MM.1S (cell line): ENCODE results near the gene CABLES2.
"Not testable (repeated sequence)": the region's sequence is repeated elsewhere in the genome, so short reads cannot be mapped to it uniquely, and the experiment has no call there.

Experiments
- DNase-seq: peaks from one replicate; pipeline ENCODE4 v3.0.0-alpha.2; 2015
- H2AFZ ChIP-seq: fragments of 300-600 bp; sonication (generic); 2 replicates; pipeline ENCODE4 v1.6.0; 2016; ENCODE audit warnings: antibody characterized with exemption, low read length
- H3F3A ChIP-seq: fragments of 300-600 bp; sonication (generic); 2 replicates; pipeline ENCODE4 v1.6.1; 2016; ENCODE audit warnings: mild to moderate bottlenecking, antibody characterized with exemption, low read length, moderate library complexity, mixed read lengths; ENCODE audit not compliant: insufficient read depth
- H3K27ac ChIP-seq: fragments of 300-600 bp; sonication (generic); 2 replicates; pipeline ENCODE4 v1.5.1; 2016; ENCODE audit warnings: mild to moderate bottlenecking, low read length
- H3K27me3 ChIP-seq: fragments of 300-600 bp; sonication (generic); replicated peaks from 2 replicates; pipeline ENCODE4 v1.6.0; 2016; ENCODE audit warnings: low read length; ENCODE audit not compliant: insufficient read depth
- H3K36me3 ChIP-seq: fragments of 300-600 bp; sonication (generic); replicated peaks from 2 replicates; pipeline ENCODE4 v1.6.1; 2016; ENCODE audit warnings: mild to moderate bottlenecking, low read length, mixed read lengths; ENCODE audit not compliant: insufficient read depth
- H3K4me1 ChIP-seq: fragments of 300-600 bp; sonication (generic); 2 replicates; pipeline ENCODE4 v1.6.1; 2016; ENCODE audit warnings: low read length, mixed read lengths
- H3K4me2 ChIP-seq: fragments of 300-600 bp; sonication (generic); 2 replicates; pipeline ENCODE4 v1.6.0; 2016; ENCODE audit warnings: low read depth, low read length
- H3K4me3 ChIP-seq: fragments of 300-600 bp; sonication (generic); 2 replicates; pipeline ENCODE4 v1.5.1; 2016; ENCODE audit warnings: low read length, mixed read lengths
- H3K79me2 ChIP-seq: fragments of 300-600 bp; sonication (generic); 2 replicates; pipeline ENCODE4 v1.6.1; 2016; ENCODE audit warnings: mixed run types, low read length, mixed read lengths
- H3K9ac ChIP-seq: fragments of 300-600 bp; sonication (generic); 2 replicates; pipeline ENCODE4 v1.6.1; 2016; ENCODE audit warnings: low read length, mixed read lengths
- H3K9me2 ChIP-seq: fragments of 300-600 bp; sonication (generic); replicated peaks from 2 replicates; pipeline ENCODE4 v1.6.1; 2016; ENCODE audit warnings: mild to moderate bottlenecking, low read length, mixed read lengths; ENCODE audit not compliant: insufficient read depth
- H3K9me3 ChIP-seq: fragments of 300-600 bp; sonication (generic); replicated peaks from 2 replicates; pipeline ENCODE4 v1.6.1; 2016; ENCODE audit warnings: mild to moderate bottlenecking, low read length, mixed read lengths; ENCODE audit not compliant: insufficient read depth
- H4K20me1 ChIP-seq: fragments of 300-600 bp; sonication (generic); 2 replicates; pipeline ENCODE4 v1.6.1; 2016; ENCODE audit warnings: mild to moderate bottlenecking, low read length, moderate library complexity, mixed read lengths; ENCODE audit not compliant: insufficient read depth
- EZH2 ChIP-seq: fragments of 300-600 bp; sonication (generic); optimal IDR thresholded peaks from 2 replicates; pipeline ENCODE3; 2017; ENCODE audit warnings: low read depth, mild to moderate bottlenecking, antibody characterized with exemption, low read length, mixed read lengths
- EZH2phosphoT487 ChIP-seq: fragments of 300-600 bp; sonication (generic); IDR thresholded peaks from 2 replicates; pipeline ENCODE4 v1.6.1; 2018; ENCODE audit warnings: antibody characterized with exemption, low read length
- TF ChIP-seq, protein P1 (sequence below): fragments of 300-600 bp; sonication (generic); IDR thresholded peaks from 2 replicates; pipeline ENCODE4 v1.5.1; 2016; ENCODE audit warnings: antibody characterized with exemption, low read length, mixed read lengths

CABLES2 gene

DNA sequence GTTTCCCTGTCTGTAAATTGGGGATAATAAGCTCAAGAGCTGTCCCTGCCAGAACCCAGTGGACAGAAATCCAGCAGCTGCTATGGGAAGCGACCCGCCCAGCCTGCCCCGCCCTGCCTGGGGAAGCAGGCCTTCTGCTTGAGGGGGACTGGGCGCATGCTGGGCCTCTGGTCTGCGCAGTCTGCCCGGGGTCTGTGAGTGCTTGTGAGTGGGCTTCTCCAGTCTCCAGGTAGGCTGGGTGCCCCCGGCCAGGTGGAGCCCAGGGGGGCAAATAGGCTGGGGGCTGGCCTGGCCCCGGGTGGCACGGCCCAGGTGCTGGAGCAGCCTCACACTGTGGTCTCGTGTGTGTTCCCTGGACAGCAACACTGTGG is 20.9 kb upstream of the CABLES2 start:
- DNase-seq = no peak
- no peaks in the 10 kb centered on the region for H3K4me1 ChIP-seq
- H3K9me3 ChIP-seq = no peaks in the 10 kb centered on the region
- H3K36me3 ChIP-seq = no peaks in the 10 kb centered on the region
- H3K4me3 ChIP-seq = no peak overlapping the region
- H3K9ac ChIP-seq = no peak overlapping the region
- no peak for TF ChIP-seq EZH2
- TF ChIP-seq EZH2phosphoT487 = no peak
- TF ChIP-seq, protein P1, sequence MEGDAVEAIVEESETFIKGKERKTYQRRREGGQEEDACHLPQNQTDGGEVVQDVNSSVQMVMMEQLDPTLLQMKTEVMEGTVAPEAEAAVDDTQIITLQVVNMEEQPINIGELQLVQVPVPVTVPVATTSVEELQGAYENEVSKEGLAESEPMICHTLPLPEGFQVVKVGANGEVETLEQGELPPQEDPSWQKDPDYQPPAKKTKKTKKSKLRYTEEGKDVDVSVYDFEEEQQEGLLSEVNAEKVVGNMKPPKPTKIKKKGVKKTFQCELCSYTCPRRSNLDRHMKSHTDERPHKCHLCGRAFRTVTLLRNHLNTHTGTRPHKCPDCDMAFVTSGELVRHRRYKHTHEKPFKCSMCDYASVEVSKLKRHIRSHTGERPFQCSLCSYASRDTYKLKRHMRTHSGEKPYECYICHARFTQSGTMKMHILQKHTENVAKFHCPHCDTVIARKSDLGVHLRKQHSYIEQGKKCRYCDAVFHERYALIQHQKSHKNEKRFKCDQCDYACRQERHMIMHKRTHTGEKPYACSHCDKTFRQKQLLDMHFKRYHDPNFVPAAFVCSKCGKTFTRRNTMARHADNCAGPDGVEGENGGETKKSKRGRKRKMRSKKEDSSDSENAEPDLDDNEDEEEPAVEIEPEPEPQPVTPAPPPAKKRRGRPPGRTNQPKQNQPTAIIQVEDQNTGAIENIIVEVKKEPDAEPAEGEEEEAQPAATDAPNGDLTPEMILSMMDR = no peak
- no peak overlapping the region for H3K27ac ChIP-seq
- no peak overlapping the region for H2AFZ ChIP-seq
- H3K4me2 ChIP-seq = no peak overlapping the region
- no peaks in the 10 kb centered on the region for H4K20me1 ChIP-seq
- peaks cover 99% of the 10 kb centered on the region for H3K27me3 ChIP-seq
- H3K9me2 ChIP-seq = no peaks in the 10 kb centered on the region
- no peaks in the 10 kb centered on the region for H3F3A ChIP-seq
- H3K79me2 ChIP-seq = no peaks in the 10 kb centered on the region

DNA sequence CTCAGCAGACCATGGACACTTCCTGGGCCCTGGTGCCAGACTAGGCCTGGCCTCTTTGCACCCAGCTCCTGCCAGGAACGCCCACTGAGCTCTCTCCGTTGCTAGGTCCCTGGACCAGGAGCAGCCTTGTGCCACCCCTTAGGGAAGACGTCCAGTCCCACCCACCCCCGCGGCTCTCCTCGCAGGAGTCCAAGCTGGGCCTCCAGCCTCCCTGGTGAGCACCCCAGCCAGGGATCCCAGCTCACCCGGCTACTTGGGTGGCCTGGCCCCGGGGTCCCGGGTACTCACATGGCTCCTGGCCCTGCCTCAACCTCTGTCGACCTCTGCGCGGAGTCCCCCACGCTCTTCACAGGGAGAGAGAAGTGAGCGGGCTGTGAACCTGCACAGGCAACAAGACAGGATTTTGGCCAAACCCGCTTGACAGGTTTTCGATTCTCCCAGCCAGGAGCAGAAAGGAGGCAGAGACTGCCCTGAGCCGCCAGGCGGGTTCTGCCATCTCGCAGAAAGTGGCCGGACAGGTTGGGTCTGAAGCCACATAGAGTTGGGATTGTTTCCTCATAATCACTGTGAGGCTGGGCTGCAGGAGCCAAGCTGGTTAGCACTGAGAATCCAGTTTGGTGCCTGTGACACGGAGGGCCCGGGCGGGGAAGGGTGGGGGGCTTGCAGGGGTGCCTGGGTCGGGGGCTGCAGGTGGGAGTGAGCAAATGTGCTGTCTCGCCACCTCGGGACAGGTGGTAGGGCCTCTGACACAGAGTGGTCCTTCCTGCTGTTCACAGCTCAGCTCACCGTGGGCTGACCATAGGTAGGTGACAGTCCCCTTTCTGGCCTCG is 20.3 kb upstream of the CABLES2 start, which contains the start of gene RBBP8NL:
Gene RBBP8NL (minus strand): TSS at position 368 of the 830 bp plus-strand sequence. CDS start 7,892 bp downstream, outside the sequence.
- Histone ChIP-seq H3K4me1 (no peaks in the 10 kb centered on the region), H3F3A (no peaks in the 10 kb centered on the region), H3K9me2 (no peaks in the 10 kb centered on the region), H3K36me3 (no peaks in the 10 kb centered on the region), H2AFZ (no peak within 1 kb of the TSS), H3K4me3 (no peak within 1 kb of the TSS), H3K27me3 (peaks cover 97% of the 10 kb centered on the region), H3K27ac (no peak within 1 kb of the TSS), H3K79me2 (no peaks in the 10 kb centered on the region), H3K4me2 (no peak within 1 kb of the TSS), H3K9me3 (no peaks in the 10 kb centered on the region), H4K20me1 (no peaks in the 10 kb centered on the region), H3K9ac (no peak within 1 kb of the TSS)
- TF ChIP-seq EZH2phosphoT487 (no peak), EZH2 (no peak)
- TF ChIP-seq, protein P1 = no peak
- DNase-seq = no peak

DNA sequence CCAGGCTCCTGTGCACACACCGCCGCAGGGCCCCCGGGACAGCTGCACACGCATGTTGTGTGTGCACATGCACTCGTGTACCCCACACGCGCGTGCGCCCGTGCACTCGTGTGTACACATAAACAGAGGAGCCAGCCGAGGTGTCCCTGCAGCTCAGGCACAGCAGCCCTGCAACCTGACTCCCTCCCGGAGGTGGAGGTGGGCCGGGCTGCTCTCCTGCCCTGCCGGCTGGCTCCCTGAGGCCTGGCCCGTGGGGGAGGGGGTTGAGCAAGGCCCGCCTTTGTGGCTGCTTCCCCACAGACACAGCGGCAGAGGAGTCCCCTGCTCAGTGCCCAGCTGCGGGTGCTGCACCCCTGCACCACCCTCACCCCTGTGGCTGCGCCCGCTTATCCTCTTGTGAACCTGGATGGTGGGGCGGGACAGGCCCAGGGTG is 19.6 kb upstream of the CABLES2 start:
- Histone ChIP-seq H4K20me1 (no peaks in the 10 kb centered on the region), H3K4me1 (no peaks in the 10 kb centered on the region), H3K4me2 (no peak overlapping the region), H3K9ac (no peak overlapping the region), H3K27me3 (peaks cover 95% of the 10 kb centered on the region), H3K36me3 (no peaks in the 10 kb centered on the region), H3F3A (no peaks in the 10 kb centered on the region), H3K9me2 (no peaks in the 10 kb centered on the region), H3K79me2 (no peaks in the 10 kb centered on the region), H3K4me3 (no peak overlapping the region), H3K27ac (no peak overlapping the region), H3K9me3 (no peaks in the 10 kb centered on the region), H2AFZ (no peak overlapping the region)
- no peak for DNase-seq
- TF ChIP-seq, protein P1 = no peak
- TF ChIP-seq EZH2 (no peak), EZH2phosphoT487 (no peak)

DNA sequence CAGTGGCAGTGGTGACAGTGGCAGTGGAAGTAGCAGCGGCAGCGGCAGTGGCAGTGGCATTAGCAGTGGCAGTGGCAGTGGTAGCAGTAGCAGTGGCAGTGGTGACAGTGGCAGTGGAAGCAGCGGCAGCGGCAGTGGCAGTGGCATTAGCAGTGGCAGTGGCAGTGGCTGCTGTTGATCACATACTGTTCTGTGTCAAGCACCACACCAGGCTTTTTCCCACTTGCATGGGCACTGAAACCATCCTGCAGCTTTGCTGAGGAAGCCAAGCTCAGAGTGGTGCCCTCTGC is 18.9 kb upstream of the CABLES2 start:
- not testable (repeated sequence) for H3K36me3 ChIP-seq, H2AFZ ChIP-seq, H3K27ac ChIP-seq, H3K79me2 ChIP-seq, H4K20me1 ChIP-seq, H3F3A ChIP-seq, H3K4me1 ChIP-seq, H3K4me2 ChIP-seq, H3K9me3 ChIP-seq, H3K9me2 ChIP-seq, H3K4me3 ChIP-seq, H3K9ac ChIP-seq, DNase-seq
- H3K27me3 ChIP-seq = peaks cover 95% of the 10 kb centered on the region
